CD4-positive, alpha-beta memory T cell (primary cell): Measurements from ENCODE around the gene CIB4. TPM values are rescaled to one million over a fixed set of nuclear protein-coding genes. Genes with fewer than 3 reads are reported as not detected.
A peak's percentile ranks its signal among the peaks of the same experiment; 100 is the strongest.

Experiments used
- CTCF ChIA-PET: fragments of 350-600 bp; sonication (Branson Sonifier 250); formaldehyde crosslinking; loops from one replicate; lab custom pipeline; 2021; ENCODE audit warnings: inconsistent platforms; ENCODE audit not compliant: partially characterized antibody; lab: Charles Lee
- POLR2A ChIA-PET: fragments of 350-600 bp; sonication (Branson Sonifier 250); formaldehyde crosslinking; loops from one replicate; lab custom pipeline; 2021; ENCODE audit not compliant: partially characterized antibody; lab: Charles Lee
- DNase-seq, 5 donors: peaks; one replicate each; pipeline versions ENCODE4 v3.0.0 to v3.0.0-alpha.2; 2020 to 2022; ENCODE audit warnings: mixed read lengths in 1 of 5
- H3K27ac ChIP-seq: one replicate; pipeline ENCODE4 v1.7.0; 2013; ENCODE audit warnings: low read depth, low read length
- H3K27me3 ChIP-seq: 2 replicates; pipeline ENCODE4 v1.7.0; 2013; ENCODE audit warnings: mild to moderate bottlenecking, low read length, moderate library complexity; ENCODE audit not compliant: insufficient read depth
- H3K36me3 ChIP-seq: 2 replicates; pipeline ENCODE4 v1.7.0; 2013; ENCODE audit warnings: mild to moderate bottlenecking, low read length, moderate library complexity; ENCODE audit not compliant: insufficient read depth
- H3K4me1 ChIP-seq: 2 replicates; pipeline ENCODE4 v1.7.0; 2013; ENCODE audit warnings: mild to moderate bottlenecking, low read length, moderate library complexity; ENCODE audit not compliant: insufficient read depth
- H3K4me3 ChIP-seq, 2 donors: one replicate each; pipeline ENCODE4 v1.7.0; 2013; ENCODE audit warnings: low read length in 2 of 2, mild to moderate bottlenecking in 1 of 2
- H3K9me3 ChIP-seq, 2 donors: one replicate each; pipeline ENCODE4 v1.7.0; 2013; ENCODE audit warnings: low read length in 2 of 2, control low read depth in 1 of 2; ENCODE audit not compliant: control insufficient read depth in 1 of 2
- H3K27ac Mint-ChIP-seq, 7 donors: one replicate each; pipeline ENCODE4 v1.8.0; 2020 to 2021; ENCODE audit warnings: mixed read lengths in 7 of 7, mild to moderate bottlenecking in 6 of 7, inconsistent platforms in 3 of 7, moderate library complexity in 3 of 7
- H3K27me3 Mint-ChIP-seq, 2 donors: one replicate each; pipeline ENCODE4 v1.8.0; 2020 to 2021; ENCODE audit warnings: mixed read lengths in 2 of 2
- H3K36me3 Mint-ChIP-seq, 2 donors: one replicate each; pipeline ENCODE4 v1.8.0; 2020 to 2021; ENCODE audit warnings: mixed read lengths in 2 of 2, inconsistent platforms in 1 of 2, mild to moderate bottlenecking in 1 of 2
- H3K4me1 Mint-ChIP-seq, 4 donors: one replicate each; pipeline ENCODE4 v1.8.0; 2020 to 2021; ENCODE audit warnings: mixed read lengths in 4 of 4, mild to moderate bottlenecking in 1 of 4
- H3K4me3 Mint-ChIP-seq, 8 donors: one replicate each; pipeline ENCODE4 v1.8.0; 2020 to 2021; ENCODE audit warnings: mixed read lengths in 8 of 8, mild to moderate bottlenecking in 7 of 8, moderate library complexity in 6 of 8, inconsistent platforms in 3 of 8
- H3K9me3 Mint-ChIP-seq, 8 donors: one replicate each; pipeline ENCODE4 v1.8.0; 2020 to 2021; ENCODE audit warnings: mixed read lengths in 8 of 8, mild to moderate bottlenecking in 5 of 8, inconsistent platforms in 3 of 8, moderate library complexity in 1 of 8
- intact Hi-C: fragments of 100-400 bp; cut with micrococcal nuclease; formaldehyde crosslinking; loops from one replicate; pipeline ENCODE4 v1.15.1; 2023
- polyA plus RNA-seq, 2 donors: library from polyadenylated mRNA; unstranded; fragments of 300-500 nt; fragmentation: Illumina TruSeq; gene quantifications; one replicate each; pipeline ENCODE4 v1.2.3, GENCODE V29; 2021
- total RNA-seq, 2 experiments: library from RNA; stranded (reverse); gene quantifications; one replicate each; pipeline ENCODE4 v1.2.3, GENCODE V29; 2021

Gene CIB4
- total and polyA plus RNA-seq, 4 experiments from 2014 or later = not detected

DNA sequence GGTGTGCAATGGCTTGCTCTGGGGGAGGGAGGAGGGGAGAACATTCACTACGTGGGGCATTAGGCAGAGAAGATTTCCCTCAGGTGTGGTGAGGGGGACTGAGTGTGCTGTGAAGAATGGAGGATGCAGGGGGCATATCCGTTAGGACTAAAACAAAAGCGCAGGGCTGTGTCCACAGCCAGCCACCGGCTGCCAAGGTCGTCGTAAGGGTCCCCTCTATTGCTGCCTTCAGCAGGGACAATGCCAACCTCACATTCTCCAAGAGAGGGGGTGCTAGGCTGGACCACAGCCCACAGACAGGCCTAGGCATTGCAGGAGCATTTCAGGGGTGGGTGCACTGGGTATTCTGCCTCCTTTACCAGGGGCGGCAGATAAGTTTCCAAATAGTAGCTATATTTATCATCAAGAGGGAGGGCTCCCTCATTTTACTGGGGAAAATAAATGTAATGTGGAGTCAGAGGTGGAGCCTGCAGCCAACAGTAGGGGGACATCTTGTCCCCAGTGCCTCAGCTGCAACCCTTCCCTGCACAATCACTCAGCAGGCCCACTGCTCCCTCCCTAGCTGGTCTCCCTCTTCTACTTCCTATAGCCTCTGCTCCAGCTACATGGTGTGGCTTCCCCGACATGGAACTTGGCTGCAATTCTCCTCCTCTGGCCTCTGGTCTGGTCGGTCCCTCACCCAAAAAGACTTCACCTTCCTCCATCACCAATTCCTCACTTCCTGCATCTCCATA lies 88.4 kb downstream of the CIB4 start:
- no peak overlapping the region for H3K4me3 ChIP-seq
- H3K27me3 ChIP-seq = no peaks in the 10 kb centered on the region
- H3K27me3 Mint-ChIP-seq = peaks cover 19 to 22% of the 10 kb centered on the region in 2 donors
- intact Hi-C loops = no loop called here
- no peaks in the 10 kb centered on the region for H3K9me3 Mint-ChIP-seq
- CTCF ChIA-PET = interaction anchor here (1.5 kb wide), 1 partner anchor 25 kb away, joined by 3 read pairs; no protein-coding TSS in a partner anchor
- H3K9me3 ChIP-seq = no peaks in the 10 kb centered on the region
- H3K36me3 ChIP-seq = no peaks in the 10 kb centered on the region
- H3K27ac Mint-ChIP-seq = no peak overlapping the region
- no peaks in the 10 kb centered on the region for H3K36me3 Mint-ChIP-seq
- no peak overlapping the region for H3K4me3 Mint-ChIP-seq
- H3K4me1 ChIP-seq = no peaks in the 10 kb centered on the region
- DNase-seq = no peak
- POLR2A ChIA-PET = no interaction called here
- H3K27ac ChIP-seq = no peak overlapping the region
- no peaks in the 10 kb centered on the region for H3K4me1 Mint-ChIP-seq

DNA sequence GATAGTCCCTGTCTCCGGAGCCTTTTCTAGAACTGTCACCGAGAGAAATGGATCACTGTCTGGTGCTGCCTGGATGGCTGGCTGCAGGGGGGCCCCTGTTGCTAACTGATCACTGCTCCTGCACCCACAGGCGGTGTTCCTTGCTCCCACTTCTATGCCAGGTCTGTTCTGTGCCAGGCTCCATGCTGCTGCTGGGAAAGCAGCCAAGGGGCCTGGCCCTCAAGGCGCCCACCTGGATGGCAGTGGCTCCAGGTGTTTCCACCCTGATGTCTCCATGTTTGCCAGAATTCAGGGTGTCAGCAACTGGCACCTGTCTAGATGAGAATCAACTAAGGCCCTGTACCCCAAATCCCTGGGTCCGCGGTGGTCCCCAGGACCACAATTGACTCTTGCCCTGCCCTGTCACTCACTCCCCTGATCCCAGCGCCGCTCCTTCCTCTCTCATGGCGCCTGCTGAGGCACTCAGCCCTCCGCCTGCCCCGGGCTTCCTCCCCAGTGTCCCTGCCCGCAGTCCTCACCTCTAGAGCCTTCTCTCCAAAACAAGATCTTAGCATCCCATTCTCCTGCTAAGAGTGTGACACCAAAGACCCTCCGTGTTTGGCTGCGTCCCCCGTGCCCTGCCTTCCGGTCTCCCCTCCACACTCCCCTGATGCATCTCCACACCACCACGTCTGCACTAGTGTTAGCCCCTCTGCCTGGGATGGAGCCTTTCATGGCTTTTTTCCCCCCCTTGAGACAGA lies 90.7 kb downstream of the CIB4 start:
- intact Hi-C loops = no loop called here
- POLR2A ChIA-PET = no interaction called here
- peaks cover 11 to 17% of the 10 kb centered on the region in 2 donors for H3K27me3 Mint-ChIP-seq

DNA sequence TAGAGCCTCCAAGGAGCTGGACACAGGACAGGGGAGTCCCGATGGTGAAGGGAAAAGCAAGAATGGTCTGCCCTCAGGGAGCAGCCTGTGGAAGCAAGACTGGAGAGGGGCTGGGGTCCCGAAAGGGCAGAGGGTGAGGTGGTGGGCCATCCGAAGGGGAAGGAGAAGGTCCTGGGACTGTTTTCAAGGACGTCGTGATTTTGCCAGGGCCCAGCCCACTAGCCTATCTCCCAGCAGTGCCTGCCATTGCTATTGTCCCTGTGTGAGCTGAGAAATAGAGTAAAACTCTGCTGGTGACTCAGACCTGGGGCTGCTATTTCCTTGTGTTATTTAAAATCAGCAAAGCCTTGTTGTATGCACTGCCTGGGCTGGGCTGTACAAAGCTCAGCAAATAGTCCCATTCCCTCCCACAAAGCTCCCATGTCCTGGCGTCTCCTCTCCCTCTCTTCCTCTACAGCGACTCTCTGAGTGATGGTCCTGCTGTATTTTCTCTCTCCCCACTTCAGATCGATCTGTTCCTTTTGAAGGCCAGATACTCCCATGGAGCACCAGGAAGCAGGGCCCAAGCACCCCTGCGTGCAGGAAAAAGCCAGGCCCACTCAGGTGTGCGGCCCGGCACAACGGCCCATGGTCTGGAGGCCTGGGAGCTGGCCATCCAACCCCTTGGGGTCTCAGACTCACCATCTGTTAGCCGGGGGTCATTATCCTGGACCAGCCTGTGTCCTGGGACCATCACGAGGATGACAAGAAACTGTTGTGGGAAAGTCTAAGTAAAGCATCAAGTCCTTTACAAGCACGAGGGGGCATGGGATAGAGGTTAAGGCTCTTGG lies 98.3 kb downstream of the CIB4 start:
- H3K27me3 ChIP-seq = no peaks in the 10 kb centered on the region

More for the DNA sequence above, 90.7 kb downstream of the CIB4 start:
- H3K9me3 Mint-ChIP-seq = no peaks in the 10 kb centered on the region
- Histone ChIP-seq H3K27ac (no peak overlapping the region), H3K4me3 (no peak overlapping the region), H3K36me3 (no peaks in the 10 kb centered on the region), H3K4me1 (no peaks in the 10 kb centered on the region), H3K27me3 (no peaks in the 10 kb centered on the region), H3K9me3 (no peaks in the 10 kb centered on the region)
- peak overlapping the region in 1 of 7 donors; percentile 11 for H3K27ac Mint-ChIP-seq
- H3K36me3 Mint-ChIP-seq = no peaks in the 10 kb centered on the region
- no peak overlapping the region for H3K4me3 Mint-ChIP-seq
- H3K4me1 Mint-ChIP-seq = no peaks in the 10 kb centered on the region
- CTCF ChIA-PET = no interaction called here
- no peak for DNase-seq

DNA sequence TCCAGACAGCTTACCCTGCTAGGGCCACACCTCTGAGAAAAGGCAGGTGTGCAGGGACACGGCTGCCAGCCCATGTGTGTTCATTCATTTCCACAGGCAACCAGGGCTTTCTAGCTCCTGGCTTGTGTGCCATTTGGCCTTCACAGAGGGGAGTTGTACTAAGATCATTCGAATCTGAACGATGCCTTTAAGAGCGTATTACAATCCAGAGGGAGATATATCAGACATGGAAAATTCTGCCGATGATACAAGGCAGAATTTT lies 99.0 kb downstream of the CIB4 start:
- intact Hi-C loops = no loop called here
- ChIA-PET CTCF (interaction anchor here (1.4 to 3.1 kb wide), 2 partner anchors 36 to 38 kb away, joined by 5 to 14 read pairs; no protein-coding TSS in a partner anchor), POLR2A (no interaction called here)
- Mint-ChIP-seq H3K27me3 (peaks cover 1 to 5% of the 10 kb centered on the region in 2 donors), H3K4me1 (no peaks in the 10 kb centered on the region), H3K36me3 (no peaks in the 10 kb centered on the region), H3K27ac (no peak overlapping the region), H3K9me3 (no peaks in the 10 kb centered on the region), H3K4me3 (no peak overlapping the region)
- H3K27me3 ChIP-seq = no peaks in the 10 kb centered on the region
- H3K4me1 ChIP-seq = no peaks in the 10 kb centered on the region
- DNase-seq = no peak
- H3K9me3 ChIP-seq = no peaks in the 10 kb centered on the region
- no peaks in the 10 kb centered on the region for H3K36me3 ChIP-seq
- H3K4me3 ChIP-seq = no peak overlapping the region
- no peak overlapping the region for H3K27ac ChIP-seq

More for the DNA sequence above, 98.3 kb downstream of the CIB4 start:
- Mint-ChIP-seq H3K9me3 (no peaks in the 10 kb centered on the region), H3K36me3 (no peaks in the 10 kb centered on the region), H3K4me1 (no peaks in the 10 kb centered on the region), H3K27ac (no peak overlapping the region), H3K4me3 (no peak overlapping the region), H3K27me3 (peaks cover 1 to 5% of the 10 kb centered on the region in 2 donors)
- ChIA-PET POLR2A (no interaction called here), CTCF (interaction anchor here (1.4 to 3.1 kb wide), 2 partner anchors 35 to 39 kb away, joined by 5 to 14 read pairs; no protein-coding TSS in a partner anchor)
- intact Hi-C loops = no loop called here
- Histone ChIP-seq H3K4me3 (no peak overlapping the region), H3K4me1 (no peaks in the 10 kb centered on the region), H3K27ac (no peak overlapping the region), H3K36me3 (no peaks in the 10 kb centered on the region), H3K9me3 (no peaks in the 10 kb centered on the region)
- no peak for DNase-seq

DNA sequence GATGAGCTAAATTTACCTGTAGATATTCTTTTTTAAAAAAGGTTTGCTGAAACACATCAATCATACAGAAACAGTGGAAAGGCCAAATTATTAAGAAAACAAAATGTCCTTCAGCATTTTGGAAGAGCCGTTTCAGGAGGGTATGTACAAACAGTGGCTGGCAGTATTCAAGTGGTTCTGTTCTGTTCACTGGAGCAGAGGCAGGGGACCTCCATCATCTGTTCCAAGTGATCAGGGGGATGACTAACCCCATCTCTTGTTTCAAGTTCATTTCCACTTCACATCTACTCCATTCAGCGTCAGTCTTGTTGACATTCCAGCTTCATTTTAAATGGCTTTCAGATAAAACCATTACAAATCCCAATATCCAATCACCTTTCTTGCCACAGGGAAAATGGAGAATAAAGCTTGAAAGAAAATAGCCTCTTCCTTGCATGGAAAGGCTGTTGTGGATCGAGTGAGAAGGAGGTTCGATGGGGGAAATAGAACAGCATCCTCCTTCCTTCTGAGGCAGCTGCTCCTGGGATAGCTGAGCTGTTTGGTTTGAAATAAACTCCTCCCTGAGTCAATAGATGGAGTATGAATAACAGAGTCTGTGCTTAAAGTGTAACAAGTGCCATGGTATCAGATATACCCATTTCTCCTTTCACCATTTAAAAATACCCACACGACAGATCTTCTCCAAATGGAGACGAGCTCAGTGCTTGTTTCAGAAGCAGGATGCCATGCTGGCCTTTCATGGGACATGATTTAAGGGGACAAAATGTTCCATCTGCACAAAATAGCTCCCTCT lies 99.6 kb downstream of the CIB4 start:
- Mint-ChIP-seq H3K27ac (no peak overlapping the region), H3K9me3 (no peaks in the 10 kb centered on the region), H3K4me1 (no peaks in the 10 kb centered on the region), H3K4me3 (no peak overlapping the region), H3K27me3 (peaks cover 1 to 5% of the 10 kb centered on the region in 2 donors), H3K36me3 (no peaks in the 10 kb centered on the region)
- POLR2A ChIA-PET = no interaction called here
- intact Hi-C loops = no loop called here
- H3K27ac ChIP-seq = no peak overlapping the region
- H3K4me1 ChIP-seq = no peaks in the 10 kb centered on the region
- no peak overlapping the region for H3K4me3 ChIP-seq
- H3K27me3 ChIP-seq = no peaks in the 10 kb centered on the region
- H3K9me3 ChIP-seq = no peaks in the 10 kb centered on the region
- CTCF ChIA-PET = interaction anchor here (1.3 to 3.1 kb wide), 3 partner anchors 36 to 39 kb away, joined by 4 to 14 read pairs (median 5); no protein-coding TSS in a partner anchor
- no peak for DNase-seq
- no peaks in the 10 kb centered on the region for H3K36me3 ChIP-seq

DNA sequence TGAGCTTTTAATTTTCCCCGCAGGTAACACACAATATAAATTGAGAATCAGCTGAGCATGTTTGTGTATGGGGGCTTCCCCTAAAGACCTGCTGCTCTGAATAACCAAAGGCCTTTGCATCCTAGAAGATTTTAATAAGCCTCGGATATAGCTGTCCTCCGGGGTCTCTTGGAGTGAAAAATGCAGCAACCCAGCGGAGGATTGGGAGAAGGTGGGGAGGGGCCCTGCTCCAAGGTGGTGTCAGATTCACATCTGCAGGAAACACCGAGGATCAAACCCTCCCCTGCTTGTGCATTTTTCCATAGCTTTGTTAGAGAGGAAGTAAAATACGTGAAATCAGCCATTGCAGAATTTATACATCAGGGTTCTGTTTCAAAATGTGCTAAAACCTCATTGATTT lies 100.2 kb downstream of the CIB4 start:
- no peak overlapping the region for H3K27ac Mint-ChIP-seq
- H3K4me3 ChIP-seq = no peak overlapping the region
- H3K27me3 ChIP-seq = no peaks in the 10 kb centered on the region
- POLR2A ChIA-PET = no interaction called here
- no peaks in the 10 kb centered on the region for H3K36me3 ChIP-seq
- H3K9me3 ChIP-seq = no peaks in the 10 kb centered on the region
- no peaks in the 10 kb centered on the region for H3K4me1 Mint-ChIP-seq
- H3K4me3 Mint-ChIP-seq = no peak overlapping the region
- H3K27me3 Mint-ChIP-seq = peaks cover 3 to 7% of the 10 kb centered on the region in 2 donors
- no peaks in the 10 kb centered on the region for H3K9me3 Mint-ChIP-seq
- H3K36me3 Mint-ChIP-seq = no peaks in the 10 kb centered on the region
- CTCF ChIA-PET = interaction anchor here (1.3 to 3.1 kb wide), 2 partner anchors 37 to 38 kb away, joined by 4 to 14 read pairs; no protein-coding TSS in a partner anchor
- no peak overlapping the region for H3K27ac ChIP-seq
- intact Hi-C loops = no loop called here
- DNase-seq = no peak
- no peaks in the 10 kb centered on the region for H3K4me1 ChIP-seq
